Neural progenitor cell (in vitro differentiated cells): ENCODE measurements around the gene KAT14. TPM values are rescaled to one million over a fixed set of nuclear protein-coding genes. Genes with fewer than 3 reads are reported as not detected.
A peak's percentile ranks its signal among the peaks of the same experiment; 100 is the strongest.
"Not testable (repeated sequence)": the region's sequence is repeated elsewhere in the genome, so short reads cannot be mapped to it uniquely, and the experiment has no call there.

Experiments
- DNase-seq: peaks from one replicate; pipeline ENCODE4 v3.0.0-alpha.2; 2016; ENCODE audit warnings: low spot score
- H2AFZ ChIP-seq: fragments of 200-600 bp; sonication (generic); replicated peaks from 2 replicates; pipeline ENCODE4 v1.6.1; 2016; ENCODE audit warnings: antibody characterized with exemption
- H3F3A ChIP-seq: fragments of 200-600 bp; sonication (generic); 2 replicates; pipeline ENCODE4 v1.6.1; 2016; ENCODE audit warnings: antibody characterized with exemption, low read depth
- H3K27ac ChIP-seq: fragments of 200-600 bp; sonication (generic); 2 replicates; pipeline ENCODE4 v1.5.1; 2016; ENCODE audit warnings: mild to moderate bottlenecking
- H3K27me3 ChIP-seq: fragments of 200-600 bp; sonication (generic); 2 replicates; pipeline ENCODE4 v1.6.1; 2016; ENCODE audit warnings: mild to moderate bottlenecking, moderate library complexity
- H3K36me3 ChIP-seq: fragments of 200-600 bp; sonication (generic); 2 replicates; pipeline ENCODE4 v1.5.1; 2016
- H3K4me1 ChIP-seq: fragments of 200-600 bp; sonication (generic); 2 replicates; pipeline ENCODE4 v1.6.1; 2016; ENCODE audit warnings: mixed run types
- H3K4me2 ChIP-seq: fragments of 200-600 bp; sonication (generic); 2 replicates; pipeline ENCODE4 v1.6.1; 2016
- H3K4me3 ChIP-seq: fragments of 200-600 bp; sonication (generic); 2 replicates; pipeline ENCODE4 v1.5.1; 2016
- H3K79me2 ChIP-seq: fragments of 200-600 bp; sonication (generic); 2 replicates; pipeline ENCODE4 v1.6.1; 2016; ENCODE audit warnings: low read depth
- H3K9ac ChIP-seq: fragments of 200-600 bp; sonication (generic); 2 replicates; pipeline ENCODE4 v1.6.1; 2016
- H3K9me3 ChIP-seq: fragments of 200-600 bp; sonication (generic); 2 replicates; pipeline ENCODE4 v1.5.1; 2016; ENCODE audit warnings: low read depth
- H4K20me1 ChIP-seq: fragments of 200-600 bp; sonication (generic); 2 replicates; pipeline ENCODE4 v1.6.1; 2016; ENCODE audit warnings: low read depth
- H3K27ac Mint-ChIP-seq: 3 replicates; pipeline ENCODE4 v1.8.0; 2021; ENCODE audit warnings: mixed read lengths
- H3K27me3 Mint-ChIP-seq: 2 replicates; pipeline ENCODE4 v1.8.0; 2022; ENCODE audit warnings: low read depth, mild to moderate bottlenecking, inconsistent platforms, moderate library complexity, mixed read lengths; ENCODE audit not compliant: insufficient read depth
- H3K36me3 Mint-ChIP-seq: 3 replicates; pipeline ENCODE4 v1.8.0; 2021; ENCODE audit warnings: mixed read lengths
- H3K4me1 Mint-ChIP-seq: 3 replicates; pipeline ENCODE4 v1.8.0; 2021; ENCODE audit warnings: mixed read lengths
- H3K4me3 Mint-ChIP-seq: 3 replicates; pipeline ENCODE4 v1.8.0; 2021; ENCODE audit warnings: mild to moderate bottlenecking, moderate library complexity, mixed read lengths
- H3K9me3 Mint-ChIP-seq: 3 replicates; pipeline ENCODE4 v1.8.0; 2020; ENCODE audit warnings: mixed read lengths
- CTCF ChIP-seq: fragments of 200-600 bp; sonication (generic); IDR thresholded peaks from 2 replicates; pipeline ENCODE4 v1.5.1; 2017; ENCODE audit warnings: antibody characterized with exemption, mild to moderate bottlenecking
- EZH2 ChIP-seq: fragments of 200-600 bp; sonication (generic); IDR thresholded peaks from 2 replicates; pipeline ENCODE4 v1.6.1; 2017; ENCODE audit warnings: antibody characterized with exemption, mild to moderate bottlenecking, moderate library complexity
- EZH2phosphoT487 ChIP-seq: fragments of 200-600 bp; sonication (generic); IDR thresholded peaks from 2 replicates; pipeline ENCODE4 v1.6.1; 2017; ENCODE audit warnings: antibody characterized with exemption
- total RNA-seq: library from RNA; depleted of rRNA; stranded (reverse); fragments of >200 nt; gene quantifications from 2 replicates; pipeline ENCODE4 v1.2.3, GENCODE V29; 2015; ENCODE audit warnings: low replicate concordance

The KAT14 gene
- total RNA-seq, 1 donor from 2014 or later = 28.5 TPM

GRCh38 chr20:18197382-18198070, 59.9 kb downstream of the KAT14 start:
- no peak for DNase-seq
- peaks cover 16% of the 10 kb centered on the region for H3K36me3 Mint-ChIP-seq
- Histone ChIP-seq H3K4me1 (no peaks in the 10 kb centered on the region), H3K9ac (no peak overlapping the region), H3K4me2 (no peak overlapping the region), H3K9me3 (peaks cover 8% of the 10 kb centered on the region), H3K36me3 (no peaks in the 10 kb centered on the region), H2AFZ (no peak overlapping the region), H3K27me3 (no peaks in the 10 kb centered on the region), H3F3A (no peaks in the 10 kb centered on the region), H3K79me2 (no peaks in the 10 kb centered on the region), H3K27ac (no peak overlapping the region), H4K20me1 (no peaks in the 10 kb centered on the region), H3K4me3 (no peak overlapping the region)
- TF ChIP-seq EZH2 (no peak), CTCF (no peak), EZH2phosphoT487 (no peak)
- H3K4me1 Mint-ChIP-seq = peaks cover 4% of the 10 kb centered on the region
- no peak overlapping the region for H3K27ac Mint-ChIP-seq
- peaks cover 2% of the 10 kb centered on the region for H3K27me3 Mint-ChIP-seq
- no peak overlapping the region for H3K4me3 Mint-ChIP-seq
- peaks cover 17% of the 10 kb centered on the region for H3K9me3 Mint-ChIP-seq

- Mint-ChIP-seq H3K4me3 (no peak overlapping the region), H3K36me3 (peaks cover 12% of the 10 kb centered on the region), H3K9me3 (peaks cover 19% of the 10 kb centered on the region), H3K4me1 (no peaks in the 10 kb centered on the region), H3K27me3 (no peaks in the 10 kb centered on the region), H3K27ac (no peak overlapping the region)
- H3K9ac ChIP-seq = no peak overlapping the region
- DNase-seq = no peak
- H3K36me3 ChIP-seq = no peaks in the 10 kb centered on the region
- H2AFZ ChIP-seq = no peak overlapping the region
- TF ChIP-seq EZH2 = no peak
- no peak for TF ChIP-seq CTCF
- TF ChIP-seq EZH2phosphoT487 = no peak
- H3F3A ChIP-seq = no peaks in the 10 kb centered on the region
- no peaks in the 10 kb centered on the region for H4K20me1 ChIP-seq
- no peaks in the 10 kb centered on the region for H3K79me2 ChIP-seq
- no peak overlapping the region for H3K4me3 ChIP-seq
- H3K9me3 ChIP-seq = peaks cover 8% of the 10 kb centered on the region
- H3K27me3 ChIP-seq = no peaks in the 10 kb centered on the region
- no peaks in the 10 kb centered on the region for H3K4me1 ChIP-seq
- no peak overlapping the region for H3K4me2 ChIP-seq
- H3K27ac ChIP-seq = no peak overlapping the region
Measured at GRCh38 chr20:18202966-18203365, 65.3 kb downstream of the KAT14 start.

- H3K79me2 ChIP-seq, H3K4me1 Mint-ChIP-seq, H3K4me3 ChIP-seq, H3K27ac ChIP-seq, H3K27ac Mint-ChIP-seq, H3K27me3 Mint-ChIP-seq, H3K36me3 ChIP-seq, H3F3A ChIP-seq, H3K4me3 Mint-ChIP-seq, H2AFZ ChIP-seq, H3K27me3 ChIP-seq, DNase-seq, H3K9ac ChIP-seq, H3K4me2 ChIP-seq, H4K20me1 ChIP-seq, H3K4me1 ChIP-seq, H3K9me3 ChIP-seq: not testable (repeated sequence)
- Mint-ChIP-seq H3K36me3 (peaks cover 12% of the 10 kb centered on the region), H3K9me3 (peaks cover 19% of the 10 kb centered on the region)
Measured at GRCh38 chr20:18203700-18204099, 66.0 kb downstream of the KAT14 start.

GRCh38 chr20:18213002-18213401, 75.3 kb downstream of the KAT14 start:
- no peaks in the 10 kb centered on the region for H3K36me3 Mint-ChIP-seq
- H4K20me1 ChIP-seq = no peaks in the 10 kb centered on the region
- peaks cover 5% of the 10 kb centered on the region for H3K4me1 Mint-ChIP-seq
- no peak overlapping the region for H3K27ac ChIP-seq
- H3K4me2 ChIP-seq = no peak overlapping the region
- peaks cover 11% of the 10 kb centered on the region for H3K9me3 Mint-ChIP-seq
- no peaks in the 10 kb centered on the region for H3K9me3 ChIP-seq
- H3K27me3 Mint-ChIP-seq = peaks cover 11% of the 10 kb centered on the region
- H3K4me3 ChIP-seq = no peak overlapping the region
- no peaks in the 10 kb centered on the region for H3K4me1 ChIP-seq
- TF ChIP-seq EZH2phosphoT487 (no peak), EZH2 (no peak), CTCF (no peak)
- H3K79me2 ChIP-seq = no peaks in the 10 kb centered on the region
- no peak for DNase-seq
- peak overlapping the region; percentile 39 for H3K27ac Mint-ChIP-seq
- H3K9ac ChIP-seq = no peak overlapping the region
- no peak overlapping the region for H3K4me3 Mint-ChIP-seq
- H3K36me3 ChIP-seq = no peaks in the 10 kb centered on the region
- no peaks in the 10 kb centered on the region for H3K27me3 ChIP-seq
- no peak overlapping the region for H2AFZ ChIP-seq
- no peaks in the 10 kb centered on the region for H3F3A ChIP-seq
